ENCODE data around the gene MOB2. TPM values are rescaled to one million over a fixed set of nuclear protein-coding genes. Genes with fewer than 3 reads are reported as not detected.
A peak's percentile ranks its signal among the peaks of the same experiment; 100 is the strongest.
"Not testable (repeated sequence)": the region's sequence is repeated elsewhere in the genome, so short reads cannot be mapped to it uniquely, and the experiment has no call there.

The MOB2 gene
- total and polyA plus RNA-seq, 8 donors = 13.7 to 30.4 (median 18.2) TPM

DNA sequence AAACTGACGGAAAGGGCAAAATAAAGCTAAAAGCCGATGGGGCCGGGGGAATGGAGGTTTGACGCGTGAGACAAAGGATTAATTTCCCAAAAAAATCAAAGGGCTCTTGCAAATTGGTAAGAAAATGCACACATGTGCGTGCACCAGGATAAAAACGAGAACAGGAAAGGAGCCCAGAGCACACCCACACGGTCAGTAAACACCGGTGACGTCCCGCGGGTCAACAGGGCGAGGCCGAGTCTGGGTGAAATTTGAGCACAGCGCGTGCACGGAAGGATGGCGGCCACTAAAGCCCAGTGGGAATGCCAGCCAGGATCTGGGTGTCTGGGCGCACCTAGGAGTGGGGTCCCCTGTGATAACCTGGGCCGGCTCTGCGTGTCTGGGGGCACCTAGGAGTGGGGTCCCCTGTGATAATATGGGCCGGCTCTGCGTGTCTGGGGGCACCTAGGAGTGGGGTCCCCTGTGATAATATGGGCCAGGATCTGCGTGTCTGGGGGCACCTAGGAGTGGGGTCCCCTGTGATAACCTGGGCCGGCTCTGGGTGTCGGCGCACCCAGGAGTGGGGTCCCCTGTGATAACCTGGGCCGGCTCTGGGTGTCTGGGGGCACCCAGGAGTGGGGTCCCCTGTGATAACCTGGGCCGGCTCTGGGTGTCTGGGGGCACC lies 52.5 kb downstream of the MOB2 start:
- DNase-seq (peak in 1 of 6 donors; percentile 52), ATAC-seq (peak; percentile 17 to 60 (median 46)), FAIRE-seq (no peak)
- TF ChIP-seq CTCF (IDR thresholded peaks at IDR 0.05) = no peak
- Histone ChIP-seq H3K9me3 (no peaks in the 10 kb centered on the region), H3K36me3 (no peaks in the 10 kb centered on the region), H3K27ac (no peak overlapping the region), H3K4me1 (peaks cover 0 to 5% (median 4%) of the 10 kb centered on the region in 3 donors), H3K27me3 (no peaks in the 10 kb centered on the region), H3K4me3 (no peak overlapping the region)
- intact Hi-C loops (cut with DNase I) = no loop called here
- WGBS, 2 donors = 56 to 60% methylated on average over 28 to 29 of the region's 29 CpGs

DNA sequence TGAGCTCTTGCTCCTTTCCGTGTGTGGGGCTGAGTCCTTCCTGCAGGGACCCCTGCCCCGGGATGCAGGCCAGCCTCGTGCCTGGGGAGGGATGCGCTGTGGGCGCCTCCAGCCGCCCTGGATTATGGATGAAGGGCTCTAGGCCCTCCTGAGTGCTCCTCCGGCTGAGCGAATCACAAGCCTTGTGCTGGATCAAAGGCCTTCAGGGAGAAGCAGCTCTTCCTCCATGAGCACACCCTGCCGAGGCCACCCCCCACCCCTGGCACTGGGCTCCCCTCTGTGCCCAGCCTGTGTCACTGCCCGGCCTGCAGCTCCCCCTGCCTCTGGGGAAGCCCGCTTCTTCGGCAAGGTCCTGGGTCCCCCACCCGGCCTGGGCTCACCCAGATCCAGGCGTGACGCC lies 53.0 kb downstream of the MOB2 start:
- TF ChIP-seq CTCF (IDR thresholded peaks at IDR 0.05) = no peak
- intact Hi-C loops (cut with DNase I) = no loop called here
- no peak overlapping the region for H3K4me3 ChIP-seq
- no peaks in the 10 kb centered on the region for H3K9me3 ChIP-seq
- FAIRE-seq (no peak), ATAC-seq (no peak), DNase-seq (no peak)
- H3K4me1 ChIP-seq = peaks cover 0 to 5% (median 4%) of the 10 kb centered on the region in 3 donors
- WGBS, 2 donors = 71 to 83% methylated on average over 15 of the region's 15 CpGs
- no peaks in the 10 kb centered on the region for H3K36me3 ChIP-seq
- no peak overlapping the region for H3K27ac ChIP-seq
- H3K27me3 ChIP-seq = no peaks in the 10 kb centered on the region

- Histone ChIP-seq H3K9me3 (no peaks in the 10 kb centered on the region), H3K27me3 (no peaks in the 10 kb centered on the region), H3K36me3 (no peaks in the 10 kb centered on the region), H3K4me1 (no peaks in the 10 kb centered on the region), H3K4me3 (no peak overlapping the region), H3K27ac (no peak overlapping the region)
- ATAC-seq (peak in 1 of 4 donors; percentile 5), FAIRE-seq (no peak), DNase-seq (no peak)
- WGBS, 2 donors = 94 to 95% methylated on average over 22 of the region's 22 CpGs
- intact Hi-C loops (cut with DNase I) = no loop called here
- no peak for TF ChIP-seq CTCF (IDR thresholded peaks at IDR 0.05)
Observed at GRCh38 chr11:1428762-1429316, 57.7 kb downstream of the MOB2 start.

GRCh38 chr11:1425439-1425838 lies 61.1 kb downstream of the MOB2 start:
- no peak for TF ChIP-seq CTCF (IDR thresholded peaks at IDR 0.05)
- H3K4me3 ChIP-seq = no peak overlapping the region
- no peaks in the 10 kb centered on the region for H3K27me3 ChIP-seq
- DNase-seq = no peak
- no peaks in the 10 kb centered on the region for H3K9me3 ChIP-seq
- no peak for ATAC-seq
- 75 to 77% methylated on average over 16 to 17 of the region's 17 CpGs for WGBS, 2 donors
- no peaks in the 10 kb centered on the region for H3K36me3 ChIP-seq
- no peaks in the 10 kb centered on the region for H3K4me1 ChIP-seq
- intact Hi-C loops (cut with DNase I) = no loop called here
- H3K27ac ChIP-seq = no peak overlapping the region
- no peak for FAIRE-seq

- DNase-seq (no peak), ATAC-seq (no peak), FAIRE-seq (no peak)
- Histone ChIP-seq H3K36me3 (no peaks in the 10 kb centered on the region), H3K4me3 (no peak overlapping the region), H3K27ac (no peak overlapping the region), H3K4me1 (no peaks in the 10 kb centered on the region), H3K9me3 (no peaks in the 10 kb centered on the region), H3K27me3 (no peaks in the 10 kb centered on the region)
- 84 to 89% methylated on average over 22 of the region's 22 CpGs for WGBS, 2 donors
- TF ChIP-seq CTCF (IDR thresholded peaks at IDR 0.05) = no peak
- intact Hi-C loops (cut with DNase I) = no loop called here
Observed at GRCh38 chr11:1425006-1425405, 61.6 kb downstream of the MOB2 start.

- DNase-seq; H3K4me3 ChIP-seq; intact Hi-C loops (cut with DNase I); H3K9me3 ChIP-seq; H3K27me3 ChIP-seq; H3K36me3 ChIP-seq; H3K4me1 ChIP-seq; H3K27ac ChIP-seq; FAIRE-seq: not testable (repeated sequence)
- peak in 1 of 4 donors; percentile 11 for ATAC-seq
- 56 to 71% methylated on average over 10 to 21 of the region's 22 CpGs for WGBS, 2 donors
Observed at GRCh38 chr11:1423406-1423805, 63.2 kb downstream of the MOB2 start.

Measured in pancreas (tissue), 10 donors.